ENCODE data around the gene PSEN2.

GRCh38 chr1:226945106-226945857 is 74.9 kb downstream of the PSEN2 start:
- TF ChIP-seq POLR2AphosphoS5 (IDR thresholded peaks at IDR 0.05) (no peak), CTCF (IDR thresholded peaks at IDR 0.05) (no peak), EP300 (IDR thresholded peaks at IDR 0.05) (no peak)

All from suprapubic skin (tissue), 4 donors.